Stomach (tissue), 9 donors: Measurements from ENCODE around the gene PRLR. TPM values are rescaled to one million over a fixed set of nuclear protein-coding genes. Genes with fewer than 3 reads are reported as not detected.
"Not testable (repeated sequence)": the region's sequence is repeated elsewhere in the genome, so short reads cannot be mapped to it uniquely, and the experiment has no call there.

ENCODE experiments used
- DNase-seq, 2 donors: peaks; one replicate each; pipeline versions ENCODE4 v3.0.0 to v3.0.0-alpha.2; 2013 to 2019
- H3K27ac ChIP-seq, 5 donors: fragments of 200-600 bp in 4 of 5; sonication (generic) in 4 of 5; one replicate each; pipeline ENCODE4 v1.5.1; 2013 to 2019; ENCODE audit warnings: mild to moderate bottlenecking in 1 of 5, moderate library complexity in 1 of 5
- H3K27me3 ChIP-seq, 3 donors: fragments of 200-600 bp; sonication (generic); one replicate each; pipeline ENCODE4 v1.5.1; 2017 to 2019; ENCODE audit warnings: mixed run types in 1 of 3
- H3K36me3 ChIP-seq, 4 donors: fragments of 200-600 bp; sonication (generic); 1 replicate in 3 of 4; 2 replicates in 1 of 4; pipeline ENCODE4 v1.5.1; 2016 to 2019
- H3K4me1 ChIP-seq, 4 donors: fragments of 200-600 bp; sonication (generic); one replicate each; pipeline ENCODE4 v1.5.1; 2016 to 2019
- H3K4me3 ChIP-seq, 4 donors: fragments of 200-600 bp; sonication (generic) in 3 of 4; one replicate each; pipeline ENCODE4 v1.5.1; 2016 to 2019; ENCODE audit warnings: mild to moderate bottlenecking in 1 of 4
- H3K9me3 ChIP-seq, 4 donors: fragments of 200-600 bp; sonication (generic); one replicate each; pipeline ENCODE4 v1.5.1; 2016 to 2019
- CTCF ChIP-seq, 7 experiments: fragments of 450-650 bp in 4 of 7; fragments of 200-600 bp in 3 of 7; sonication (generic) in 3 of 7; IDR thresholded peaks; one replicate each; pipeline ENCODE4 v1.5.1; 2016 to 2019; ENCODE audit warnings: antibody characterized with exemption in 7 of 7, control low read depth in 2 of 7, mild to moderate bottlenecking in 1 of 7
- EP300 ChIP-seq: sonication (generic); formaldehyde crosslinking; IDR thresholded peaks from one replicate; pipeline ENCODE4 v1.6.1; 2017; ENCODE audit warnings: antibody characterized with exemption
- POLR2A ChIP-seq, 4 donors: fragments of 450-650 bp; IDR thresholded peaks; one replicate each; pipeline ENCODE4 v1.6.1; 2016; ENCODE audit warnings: antibody characterized with exemption in 4 of 4, control low read depth in 2 of 4, mild to moderate bottlenecking in 1 of 4, moderate library complexity in 1 of 4
- POLR2AphosphoS5 ChIP-seq, 3 donors: sonication (generic); formaldehyde crosslinking; IDR thresholded peaks; one replicate each; pipeline ENCODE4 v1.6.1; 2016; ENCODE audit warnings: antibody characterized with exemption in 3 of 3
- WGBS, 5 donors: extraction: QIAGEN DNeasy Blood & Tissue Kit in 3 of 5; methylation state at CpG; one replicate each; pipeline versions ENCODE4 v1.1.5 to v1.1.7; 2013 to 2018; 5-methylcytosine and 5-hydroxymethylcytosine counted together
- intact Hi-C: fragments of 100-400 bp; cut with DNase I; formaldehyde crosslinking; loops from one replicate; pipeline ENCODE4 v1.15.1; 2023; ENCODE audit warnings: low total_unique reads
- polyA plus RNA-seq, 3 donors: library from polyadenylated mRNA; stranded (reverse); fragments of 200-250 nt; gene quantifications; one replicate each; pipeline ENCODE4 v1.2.3, GENCODE V29; 2013
- total RNA-seq, 5 donors: library from RNA; depleted of rRNA; stranded (reverse); fragments of >200 nt; gene quantifications; one replicate each; pipeline versions ENCODE4 v1.1.0 to v1.2.3, GENCODE V29; 2014 to 2016
- donor health status: healthy with polysubstance abuse.
- donor health status: Bipolar disorder and iron deficiency.
- donor health status: healthy.

Gene PRLR
- total and polyA plus RNA-seq, 8 donors = 0.56 to 33.2 (median 4.5) TPM; not detected in 1

GRCh38 chr5:35248843-35249780 is 18.8 kb upstream of the PRLR start:
- no peaks in the 10 kb centered on the region for H3K27me3 ChIP-seq
- H3K9me3 ChIP-seq = peaks cover 4 to 19% (median 12%) of the 10 kb centered on the region in 4 donors
- peaks cover 15 to 23% (median 18%) of the 10 kb centered on the region in 4 donors for H3K4me1 ChIP-seq
- 78 to 87% (median 84%) methylated on average over 5 of the region's 5 CpGs for WGBS, 5 donors
- TF ChIP-seq EP300 (no peak), POLR2A (IDR thresholded peaks at IDR 0.05) (no peak), CTCF (IDR thresholded peaks at IDR 0.05) (no peak), POLR2AphosphoS5 (IDR thresholded peaks at IDR 0.05) (no peak)
- intact Hi-C loops = no loop called here
- no peak overlapping the region for H3K27ac ChIP-seq
- H3K36me3 ChIP-seq = no peaks in the 10 kb centered on the region
- H3K4me3 ChIP-seq = no peak overlapping the region
- DNase-seq = no peak

GRCh38 chr5:35247648-35248034 is 17.4 kb upstream of the PRLR start:
- 22 to 52% (median 32%) methylated on average over 6 of the region's 6 CpGs for WGBS, 5 donors
- peak overlapping the region; percentile 70 to 89 (median 79) for H3K27ac ChIP-seq
- intact Hi-C loops = no loop called here

DNA sequence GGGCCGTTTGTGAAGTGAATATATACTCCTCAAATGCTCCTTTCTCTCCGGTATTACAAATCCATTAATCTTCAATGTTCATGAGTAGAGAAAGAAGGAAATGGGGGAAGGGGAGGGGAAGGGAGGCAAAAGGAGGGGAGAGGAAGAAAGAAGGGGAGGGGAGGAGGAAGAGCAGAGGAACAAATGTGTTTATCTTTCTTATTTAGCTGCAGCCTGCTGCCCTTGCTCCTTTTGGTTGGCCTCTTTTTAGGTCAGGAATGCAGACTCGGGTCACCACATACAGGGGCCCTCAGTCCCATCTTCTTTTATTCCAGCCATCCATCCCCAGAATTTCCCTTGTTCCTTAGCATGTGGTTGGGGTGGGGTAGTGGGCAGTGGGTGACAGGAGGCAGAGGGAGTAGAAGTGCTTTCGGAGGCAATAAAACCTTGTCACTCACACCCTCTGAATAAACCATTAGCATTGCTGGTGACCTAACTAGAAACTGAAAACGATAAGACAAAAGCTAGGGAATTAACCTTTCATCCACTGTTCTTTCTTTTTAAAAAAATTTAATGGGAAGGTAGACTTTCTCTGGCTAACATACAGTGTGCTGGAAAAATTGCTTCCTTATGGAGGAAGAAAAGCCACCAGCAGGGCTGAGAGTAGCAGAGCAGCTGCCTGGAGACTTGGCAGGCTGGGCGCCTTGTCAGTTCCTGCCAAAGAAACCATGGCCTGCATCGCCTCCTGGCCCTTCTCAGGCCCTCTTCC is 16.8 kb upstream of the PRLR start:
- H3K27me3 ChIP-seq = no peaks in the 10 kb centered on the region
- peaks cover 15 to 23% (median 18%) of the 10 kb centered on the region in 4 donors for H3K4me1 ChIP-seq
- peak; percentile 65 to 86 for DNase-seq
- intact Hi-C loops = no loop called here
- WGBS, 5 donors = 19 to 28% (median 24%) methylated on average over 7 of the region's 7 CpGs
- H3K9me3 ChIP-seq = no peaks in the 10 kb centered on the region
- peak overlapping the region; percentile 70 to 89 (median 79) for H3K27ac ChIP-seq
- no peak overlapping the region for H3K4me3 ChIP-seq
- TF ChIP-seq CTCF (IDR thresholded peaks at IDR 0.05) (peak in 2 of 7 experiments; percentile 14 to 20), POLR2AphosphoS5 (IDR thresholded peaks at IDR 0.05) (no peak)
- H3K36me3 ChIP-seq = no peaks in the 10 kb centered on the region

More at GRCh38 chr5:35247648-35248034, 17.4 kb upstream of the PRLR start:
- DNase-seq = peak; percentile 25 to 55
- Histone ChIP-seq H3K9me3 (peaks cover 0 to 4% (median under 1%) of the 10 kb centered on the region in 4 donors), H3K4me3 (no peak overlapping the region), H3K4me1 (peaks cover 15 to 23% (median 18%) of the 10 kb centered on the region in 4 donors), H3K27me3 (no peaks in the 10 kb centered on the region), H3K36me3 (no peaks in the 10 kb centered on the region)
- TF ChIP-seq POLR2AphosphoS5 (IDR thresholded peaks at IDR 0.05) = peak in 1 of 3 donors; percentile 36
- no peak for TF ChIP-seq POLR2A (IDR thresholded peaks at IDR 0.05)

DNA sequence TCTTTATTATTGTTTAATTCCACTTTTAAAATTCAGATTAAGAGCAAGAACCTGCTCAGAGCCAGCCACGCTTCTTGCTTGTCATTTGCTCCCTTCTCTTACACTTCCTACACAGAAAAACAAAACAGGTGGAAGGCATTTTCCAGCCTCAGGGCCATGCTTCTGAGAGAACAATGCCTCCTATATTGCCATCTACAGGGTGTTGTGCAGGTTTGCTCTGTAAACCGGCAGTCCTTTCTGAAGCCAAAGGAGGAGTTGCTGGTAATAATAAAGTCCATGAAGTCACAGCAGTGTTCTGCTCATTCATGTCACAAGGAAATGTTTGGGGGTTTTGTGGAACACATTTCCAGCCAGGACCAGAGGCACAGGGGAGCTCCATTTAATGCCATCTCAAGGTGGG is 16.1 kb upstream of the PRLR start:
- peak in 1 of 2 donors; percentile 73 for DNase-seq
- Histone ChIP-seq H3K36me3 (no peaks in the 10 kb centered on the region), H3K9me3 (no peaks in the 10 kb centered on the region), H3K27ac (peak overlapping the region; percentile 70 to 89 (median 79)), H3K4me3 (no peak overlapping the region), H3K27me3 (no peaks in the 10 kb centered on the region), H3K4me1 (peaks cover 15 to 23% (median 18%) of the 10 kb centered on the region in 4 donors)
- peak in 1 of 3 donors; percentile 37 for TF ChIP-seq POLR2AphosphoS5 (IDR thresholded peaks at IDR 0.05)
- TF ChIP-seq CTCF (IDR thresholded peaks at IDR 0.05) = peak in 3 of 7 experiments; percentile 18 to 57 (median 55)
- no peak for TF ChIP-seq POLR2A (IDR thresholded peaks at IDR 0.05)
- no peak for TF ChIP-seq EP300
- intact Hi-C loops = no loop called here
- WGBS, 5 donors = 17 to 35% (median 26%) methylated on average over 2 of the region's 2 CpGs

GRCh38 chr5:35245371-35245770 is 15.1 kb upstream of the PRLR start:
- H3K27me3 ChIP-seq, intact Hi-C loops, DNase-seq, H3K4me3 ChIP-seq, H3K9me3 ChIP-seq, H3K36me3 ChIP-seq: not testable (repeated sequence)
- Histone ChIP-seq H3K4me1 (peaks cover 15 to 23% (median 18%) of the 10 kb centered on the region in 4 donors), H3K27ac (peak overlapping the region in 1 of 5 donors; percentile 89)
- 91 to 96% (median 92%) methylated on average over 9 to 10 of the region's 10 CpGs for WGBS, 5 donors
